ENCODE results near the gene PTPN2.

DNA sequence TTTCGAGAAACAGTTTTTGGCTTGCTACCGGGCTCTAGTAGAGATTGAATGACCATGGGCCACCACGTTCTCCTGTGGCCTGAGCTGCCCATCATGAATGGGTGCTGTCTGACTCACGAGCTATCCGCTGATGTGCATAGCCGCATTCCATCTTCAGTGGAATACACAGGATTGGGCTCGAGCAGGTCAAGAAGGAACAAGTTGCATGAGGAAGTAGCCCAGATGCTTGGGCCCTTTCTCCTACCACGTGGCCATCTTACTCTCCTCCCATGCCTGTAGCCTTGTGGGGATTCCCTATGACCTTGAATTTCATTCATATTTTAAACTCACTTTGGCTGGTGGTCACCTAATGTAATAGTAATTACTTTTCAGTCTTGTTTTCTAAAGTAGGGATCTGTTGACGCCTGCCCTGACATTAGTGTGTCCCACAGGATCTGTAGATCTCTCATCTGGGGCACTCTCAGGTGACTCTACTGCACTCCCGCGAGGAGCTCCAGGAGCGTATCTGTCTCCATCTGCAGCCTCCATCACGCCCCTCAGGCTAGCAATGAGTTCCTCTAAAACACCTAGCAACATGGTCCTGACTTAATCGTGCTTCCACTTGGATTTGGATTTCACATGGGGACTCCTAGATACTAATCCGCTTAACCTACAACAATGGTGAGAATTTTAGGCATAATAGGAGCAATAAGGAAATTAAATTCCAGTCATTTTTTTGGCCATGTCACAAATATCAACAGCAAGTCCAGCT, 113.4 kb downstream of the PTPN2 start:
- TF ChIP-seq, protein P1, sequence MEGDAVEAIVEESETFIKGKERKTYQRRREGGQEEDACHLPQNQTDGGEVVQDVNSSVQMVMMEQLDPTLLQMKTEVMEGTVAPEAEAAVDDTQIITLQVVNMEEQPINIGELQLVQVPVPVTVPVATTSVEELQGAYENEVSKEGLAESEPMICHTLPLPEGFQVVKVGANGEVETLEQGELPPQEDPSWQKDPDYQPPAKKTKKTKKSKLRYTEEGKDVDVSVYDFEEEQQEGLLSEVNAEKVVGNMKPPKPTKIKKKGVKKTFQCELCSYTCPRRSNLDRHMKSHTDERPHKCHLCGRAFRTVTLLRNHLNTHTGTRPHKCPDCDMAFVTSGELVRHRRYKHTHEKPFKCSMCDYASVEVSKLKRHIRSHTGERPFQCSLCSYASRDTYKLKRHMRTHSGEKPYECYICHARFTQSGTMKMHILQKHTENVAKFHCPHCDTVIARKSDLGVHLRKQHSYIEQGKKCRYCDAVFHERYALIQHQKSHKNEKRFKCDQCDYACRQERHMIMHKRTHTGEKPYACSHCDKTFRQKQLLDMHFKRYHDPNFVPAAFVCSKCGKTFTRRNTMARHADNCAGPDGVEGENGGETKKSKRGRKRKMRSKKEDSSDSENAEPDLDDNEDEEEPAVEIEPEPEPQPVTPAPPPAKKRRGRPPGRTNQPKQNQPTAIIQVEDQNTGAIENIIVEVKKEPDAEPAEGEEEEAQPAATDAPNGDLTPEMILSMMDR (conservative IDR thresholded peaks at IDR 0.05; ENCODE audit: low read depth, low read length): no peak
- TF ChIP-seq EZH2 (IDR thresholded peaks at IDR 0.05; ENCODE audit: borderline replicate concordance, low read depth, low read length, poor library complexity, severe bottlenecking): no peak

Data from A673 (cell line).